HEK293T (cell line): ENCODE measurements around the gene TAF9.

Source experiments
- CTCF ChIA-PET: fragments of 350-600 bp; formaldehyde crosslinking; extraction: SDS; loops from one replicate; lab custom pipeline; 2021; ENCODE audit warnings: antibody characterized with exemption, inconsistent platforms; lab: Yijun Ruan, JAX
- POLR2A ChIA-PET: fragments of 350-600 bp; formaldehyde crosslinking; extraction: SDS; loops from one replicate; lab custom pipeline; 2020; ENCODE audit warnings: antibody characterized with exemption, inconsistent platforms; lab: Yijun Ruan, JAX
- DNase-seq: peaks from one replicate; pipeline ENCODE4 v3.0.0; 2012; ENCODE audit warnings: mixed read lengths; ENCODE audit errors: extremely low spot score
- ARNT ChIP-seq: fragments of 450-650 bp; IDR thresholded peaks from 2 replicates; pipeline ENCODE4 v1.6.1; 2017; ENCODE audit warnings: mild to moderate bottlenecking
- BHLHE40 ChIP-seq: fragments of 450-650 bp; IDR thresholded peaks from 2 replicates; pipeline ENCODE4 v1.6.1; 2016; ENCODE audit warnings: mild to moderate bottlenecking, moderate library complexity, borderline replicate concordance
- CTBP1 ChIP-seq: fragments of 450-650 bp; IDR thresholded peaks from 2 replicates; pipeline ENCODE4 v1.6.1; 2016; ENCODE audit warnings: borderline replicate concordance
- ELF4 ChIP-seq: fragments of 450-650 bp; IDR thresholded peaks from 2 replicates; pipeline ENCODE4 v1.6.1; 2017; ENCODE audit warnings: antibody characterized with exemption
- FOXA1 ChIP-seq: fragments of 450-650 bp; IDR thresholded peaks from 2 replicates; pipeline ENCODE4 v1.6.1; 2016; ENCODE audit warnings: mild to moderate bottlenecking
- FOXK2 ChIP-seq: fragments of 450-650 bp; IDR thresholded peaks from 2 replicates; pipeline ENCODE4 v1.6.1; 2016; ENCODE audit warnings: mild to moderate bottlenecking
- FOXM1 ChIP-seq: fragments of 450-650 bp; IDR thresholded peaks from 2 replicates; pipeline ENCODE4 v1.6.1; 2017; ENCODE audit warnings: mild to moderate bottlenecking, borderline replicate concordance
- HDGF ChIP-seq: fragments of 450-650 bp; IDR thresholded peaks from 2 replicates; pipeline ENCODE4 v1.6.1; 2017; ENCODE audit warnings: antibody characterized with exemption, borderline replicate concordance
- L3MBTL2 ChIP-seq: fragments of 450-650 bp; conservative IDR thresholded peaks from 2 replicates; pipeline ENCODE4 v1.6.1; 2016; ENCODE audit warnings: mild to moderate bottlenecking
- LEF1 ChIP-seq: fragments of 450-650 bp; IDR thresholded peaks from 2 replicates; pipeline ENCODE4 v1.6.1; 2017; ENCODE audit warnings: mild to moderate bottlenecking, borderline replicate concordance
- NFRKB ChIP-seq: fragments of 450-650 bp; IDR thresholded peaks from 2 replicates; pipeline ENCODE4 v1.6.1; 2016; ENCODE audit warnings: mild to moderate bottlenecking, moderate library complexity
- PKNOX1 ChIP-seq: fragments of 450-650 bp; IDR thresholded peaks from 2 replicates; pipeline ENCODE4 v1.6.1; 2016
- SP1 ChIP-seq: fragments of 450-650 bp; IDR thresholded peaks from 2 replicates; pipeline ENCODE4 v1.6.1; 2017
- SUZ12 ChIP-seq: fragments of 450-650 bp; IDR thresholded peaks from 2 replicates; pipeline ENCODE4 v1.6.1; 2016; ENCODE audit warnings: mild to moderate bottlenecking
- TARDBP ChIP-seq: fragments of 450-650 bp; IDR thresholded peaks from 2 replicates; pipeline ENCODE4 v1.6.1; 2016
- ZNF384 ChIP-seq: fragments of 450-650 bp; IDR thresholded peaks from 2 replicates; pipeline ENCODE4 v1.6.1; 2016

The TAF9 gene

GRCh38 chr5:69329905-69330489 is 39.3 kb downstream of the TAF9 start:
- POLR2A ChIA-PET: no interaction called here
- no peak for DNase-seq
- CTCF ChIA-PET: no interaction called here
- no peak for TF ChIP-seq FOXA1
- no peak for TF ChIP-seq ZNF384
- TF ChIP-seq SUZ12: no peak
- no peak for TF ChIP-seq ELF4

- TF ChIP-seq LEF1 (no peak), BHLHE40 (no peak), ELF4 (no peak), PKNOX1 (no peak), HDGF (no peak), FOXK2 (no peak), ARNT (no peak), SP1 (no peak), FOXA1 (no peak), L3MBTL2 (no peak), NFRKB (no peak), SUZ12 (no peak), ZNF384 (no peak), CTBP1 (no peak), FOXM1 (no peak)
- no peak for DNase-seq
- ChIA-PET CTCF (no interaction called here), POLR2A (no interaction called here)
Measured at GRCh38 chr5:69326365-69326764, 43.0 kb downstream of the TAF9 start.

- no peak for TF ChIP-seq TARDBP
- no peak for TF ChIP-seq BHLHE40
- TF ChIP-seq ZNF384: no peak
- TF ChIP-seq NFRKB: no peak
- no peak for TF ChIP-seq PKNOX1
- TF ChIP-seq L3MBTL2: no peak
- TF ChIP-seq FOXA1: no peak
- TF ChIP-seq SP1: no peak
- no peak for TF ChIP-seq SUZ12
- TF ChIP-seq ARNT: no peak
- no peak for TF ChIP-seq ELF4
- no peak for TF ChIP-seq CTBP1
- no peak for TF ChIP-seq FOXK2
- no peak for TF ChIP-seq FOXM1
- no peak for TF ChIP-seq HDGF
- no peak for TF ChIP-seq LEF1
- ChIA-PET POLR2A (no interaction called here), CTCF (interaction anchor here (0.6 kb wide), 1 partner anchor 1043 kb away, joined by 4 read pairs; no protein-coding TSS in a partner anchor)
- DNase-seq: no peak
Measured at GRCh38 chr5:69317391-69317790, 51.9 kb downstream of the TAF9 start.

- ChIA-PET CTCF (no interaction called here), POLR2A (no interaction called here)
- DNase-seq: no peak
- no peak for TF ChIP-seq TARDBP
- no peak for TF ChIP-seq FOXM1
- no peak for TF ChIP-seq PKNOX1
- no peak for TF ChIP-seq ARNT
- no peak for TF ChIP-seq SP1
- no peak for TF ChIP-seq CTBP1
- TF ChIP-seq L3MBTL2: no peak
- TF ChIP-seq ZNF384: no peak
- TF ChIP-seq LEF1: no peak
- no peak for TF ChIP-seq ELF4
Measured at GRCh38 chr5:69315972-69316371, 53.3 kb downstream of the TAF9 start.
